HG03139 (cell line): ENCODE data around the gene FBXL17.

Experiments used
- ATAC-seq: cut with Tn5 transposase; IDR thresholded peaks from one replicate; pipeline ENCODE4 v1.9.1; 2021; ENCODE audit not compliant: unreplicated experiment

The FBXL17 gene

DNA sequence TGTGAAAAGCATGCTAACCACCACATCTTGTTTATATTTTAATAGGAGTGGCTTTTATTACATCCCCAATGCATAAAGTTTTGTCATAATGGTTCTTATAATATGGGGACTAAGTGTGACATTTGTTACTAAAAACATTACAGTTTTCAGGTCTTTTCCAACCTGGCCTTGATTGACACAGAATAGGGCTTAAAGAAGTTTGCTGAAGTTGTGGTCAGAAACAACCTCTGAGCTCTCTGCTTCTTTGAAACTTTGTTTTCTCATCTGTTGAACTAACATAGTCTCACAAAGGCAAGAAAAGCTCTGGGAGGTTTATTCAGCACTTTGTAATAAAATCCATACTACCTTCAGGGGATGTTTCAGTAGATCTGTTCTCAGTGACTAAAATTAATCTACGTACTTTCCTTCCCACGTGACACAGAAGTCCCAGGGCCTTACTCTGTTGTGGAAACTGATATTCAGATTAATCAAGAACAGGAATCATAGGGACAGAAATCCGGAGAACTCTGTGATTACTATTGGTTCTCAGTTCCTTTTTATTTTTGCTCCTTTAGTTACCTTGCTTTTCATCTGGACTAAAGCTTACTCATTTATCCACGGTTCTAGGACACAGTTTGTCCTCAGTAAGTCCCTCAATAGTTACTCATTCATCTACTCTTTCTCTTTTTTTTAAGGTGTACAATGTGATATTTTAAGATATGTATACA, 422.2 kb downstream of the FBXL17 start:
- ATAC-seq = no peak

DNA sequence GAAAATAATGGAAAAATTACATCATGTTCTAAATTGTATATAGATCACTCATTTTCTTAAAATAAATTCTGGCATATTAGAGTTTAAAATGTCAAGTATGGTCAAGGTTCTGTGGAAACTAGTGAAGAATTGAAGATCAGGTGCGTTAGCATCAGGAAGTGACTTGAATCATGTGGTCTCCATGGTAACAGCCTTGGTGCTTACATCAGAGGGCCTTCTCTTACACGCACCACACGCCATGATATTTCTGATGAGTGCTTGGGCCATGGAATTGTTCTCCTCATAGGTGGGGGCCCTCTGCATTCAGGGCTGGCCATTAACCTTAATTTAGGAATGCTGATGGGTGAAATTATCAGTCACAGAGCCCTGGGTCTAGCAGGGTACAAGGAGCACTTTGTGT, 423.0 kb downstream of the FBXL17 start:
- ATAC-seq = no peak

DNA sequence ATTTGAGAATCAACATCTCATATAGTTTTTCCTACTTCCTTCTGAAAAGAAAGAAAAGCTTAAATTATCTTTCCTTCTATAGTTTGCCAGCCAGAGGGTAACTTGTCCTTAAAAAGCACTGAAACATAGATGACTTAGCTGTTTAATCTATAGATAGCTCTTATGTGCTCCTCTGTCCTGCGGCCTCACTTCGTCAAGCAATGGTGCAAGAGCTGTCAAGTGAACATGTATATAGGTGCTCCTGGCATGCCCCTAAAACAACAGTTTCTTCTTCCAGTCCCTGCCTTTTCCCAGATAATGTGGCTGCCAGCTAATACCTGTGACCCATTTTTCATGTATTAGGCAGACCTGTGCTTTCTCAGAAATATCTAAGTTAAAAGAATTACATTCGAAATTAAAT, 423.5 kb downstream of the FBXL17 start:
- ATAC-seq = no peak

DNA sequence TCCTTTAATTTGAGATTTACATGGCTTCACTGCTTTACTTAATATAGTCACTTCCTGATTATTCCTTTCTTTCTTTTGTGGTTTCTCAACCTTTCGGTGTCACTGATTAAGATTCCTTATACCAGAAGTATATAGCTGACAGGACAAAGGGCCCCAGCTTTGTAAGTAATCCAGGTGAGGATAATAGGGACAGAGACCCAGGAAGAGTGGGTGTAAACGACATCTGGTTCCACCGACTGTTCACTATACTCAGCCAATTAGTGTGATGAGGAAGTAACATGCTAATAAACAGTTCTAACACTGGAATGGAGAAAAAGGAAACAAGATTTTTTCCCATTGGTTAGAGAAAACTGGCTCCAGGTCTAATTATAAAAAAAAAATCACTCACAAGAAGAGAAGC, 424.8 kb downstream of the FBXL17 start:
- ATAC-seq = no peak

DNA sequence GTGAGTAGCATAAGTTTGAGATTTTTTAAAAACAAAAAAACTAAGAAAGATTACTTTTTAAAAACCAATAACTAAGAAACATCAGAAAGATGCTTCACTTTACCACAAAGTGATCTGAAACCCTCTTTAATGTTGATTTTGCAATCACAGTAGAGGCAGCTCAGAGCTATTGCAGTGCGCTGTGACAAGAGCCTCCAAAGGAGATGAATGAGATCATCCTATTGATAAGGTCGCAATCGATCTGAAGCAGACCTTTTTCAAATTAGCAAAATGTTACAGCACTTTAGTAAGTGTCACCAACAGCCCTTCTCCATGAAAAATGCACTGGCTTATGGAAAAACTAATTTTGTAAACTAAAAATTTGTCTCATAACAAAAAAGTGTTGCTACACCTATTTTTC, 426.6 kb downstream of the FBXL17 start:
- no peak for ATAC-seq

DNA sequence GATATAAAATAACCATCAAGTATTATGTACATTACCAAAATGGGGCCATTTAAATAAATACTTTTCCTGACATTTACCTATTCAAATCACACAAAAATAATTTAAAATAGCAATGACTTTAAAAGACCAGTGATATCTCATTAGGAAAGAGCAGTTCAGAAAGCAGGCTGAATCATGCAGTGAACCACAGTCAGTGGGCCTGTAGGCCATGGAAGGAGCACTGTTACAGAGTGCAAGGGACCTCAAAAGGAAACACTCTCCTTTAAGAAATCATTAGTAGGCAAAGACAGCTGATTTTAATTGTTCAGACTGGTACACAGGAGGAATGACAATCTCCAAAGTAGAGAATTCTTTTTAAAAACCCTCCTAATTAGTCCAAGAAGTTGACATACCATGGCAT, 427.6 kb downstream of the FBXL17 start:
- ATAC-seq = no peak

DNA sequence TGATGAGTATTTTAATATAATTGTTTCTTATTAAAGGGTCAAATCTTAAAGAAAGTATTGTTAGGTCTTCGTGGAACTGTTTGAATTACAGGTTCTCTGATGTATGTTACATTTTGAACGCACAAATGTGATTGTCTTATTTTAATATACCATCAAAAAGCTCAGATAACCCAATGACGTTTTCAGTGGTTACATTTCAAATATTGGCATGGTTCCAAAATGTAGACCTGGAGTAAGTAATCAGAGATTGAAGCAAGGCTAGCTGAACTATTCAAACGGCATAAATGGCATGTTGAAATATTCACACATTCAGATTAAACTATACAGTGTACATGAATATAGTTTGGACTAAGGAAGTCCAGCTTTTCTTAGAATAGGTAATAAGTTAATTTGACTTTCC, 429.4 kb downstream of the FBXL17 start:
- ATAC-seq = no peak

DNA sequence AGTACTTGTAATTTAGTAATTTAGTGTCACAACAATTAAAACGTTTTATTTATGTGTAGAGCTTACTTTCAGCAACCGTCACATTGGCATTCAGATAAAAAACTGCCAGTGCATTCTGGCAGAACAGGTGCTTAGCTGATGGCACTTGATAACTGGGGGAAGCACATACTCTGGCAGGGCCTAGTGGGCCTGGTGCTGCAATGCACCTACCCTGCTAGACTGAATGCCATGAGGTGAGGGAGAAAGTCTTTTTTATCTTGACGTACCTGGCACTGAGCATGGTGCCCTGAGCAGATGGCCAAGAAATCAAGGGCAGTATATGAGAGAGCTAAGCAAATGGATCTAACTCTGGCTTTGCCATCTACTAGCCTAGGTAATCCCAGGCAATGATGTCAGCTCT, 430.6 kb downstream of the FBXL17 start:
- no peak for ATAC-seq

DNA sequence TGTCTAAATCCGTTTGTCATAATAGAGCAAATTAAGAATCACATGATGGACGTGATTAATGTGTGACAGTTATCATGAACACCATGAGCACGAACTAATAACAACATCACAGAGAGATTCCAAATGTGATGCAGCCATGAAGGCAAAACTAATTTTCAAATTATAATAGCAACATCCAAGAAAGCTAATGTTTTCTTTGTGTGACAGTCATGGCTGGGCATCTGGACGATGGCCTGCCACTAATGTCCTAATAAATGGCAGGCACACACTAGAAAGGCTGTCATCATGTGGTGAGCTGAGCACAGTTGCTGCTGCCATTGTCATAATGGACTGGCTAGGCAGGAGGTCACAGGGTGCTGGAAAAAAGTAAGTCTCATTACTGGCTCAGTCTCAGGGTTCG, 431.1 kb downstream of the FBXL17 start:
- no peak for ATAC-seq

DNA sequence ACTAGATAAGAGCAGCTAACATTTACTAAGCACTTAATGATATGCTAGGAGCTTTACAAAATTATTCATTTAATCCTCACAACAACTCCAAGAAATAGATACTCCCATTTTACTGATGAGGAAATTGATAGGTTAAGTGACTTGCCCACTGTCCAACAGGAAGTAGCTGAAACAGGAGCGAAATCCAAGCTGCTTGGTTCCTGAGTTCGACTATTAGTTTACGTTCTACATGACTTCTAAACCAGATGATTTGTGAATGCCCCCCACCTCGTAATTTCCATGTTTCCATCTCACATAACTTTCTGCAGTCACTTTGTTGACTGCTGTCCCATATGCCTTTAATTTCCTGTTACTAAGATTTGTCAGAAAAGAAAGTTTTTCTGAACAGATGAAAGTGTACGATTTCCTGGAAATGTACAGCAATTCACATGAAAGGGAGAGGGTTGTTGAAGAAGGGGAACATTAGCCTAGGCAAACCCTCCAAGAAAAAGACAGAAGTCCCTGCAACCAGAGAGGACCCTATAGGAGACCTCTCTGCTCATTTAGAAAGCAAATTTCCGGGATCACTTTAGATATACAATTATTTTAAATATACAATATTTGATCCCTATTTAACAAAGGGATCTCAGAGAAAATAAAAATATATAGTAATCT, 432.1 kb downstream of the FBXL17 start:
- no peak for ATAC-seq

DNA sequence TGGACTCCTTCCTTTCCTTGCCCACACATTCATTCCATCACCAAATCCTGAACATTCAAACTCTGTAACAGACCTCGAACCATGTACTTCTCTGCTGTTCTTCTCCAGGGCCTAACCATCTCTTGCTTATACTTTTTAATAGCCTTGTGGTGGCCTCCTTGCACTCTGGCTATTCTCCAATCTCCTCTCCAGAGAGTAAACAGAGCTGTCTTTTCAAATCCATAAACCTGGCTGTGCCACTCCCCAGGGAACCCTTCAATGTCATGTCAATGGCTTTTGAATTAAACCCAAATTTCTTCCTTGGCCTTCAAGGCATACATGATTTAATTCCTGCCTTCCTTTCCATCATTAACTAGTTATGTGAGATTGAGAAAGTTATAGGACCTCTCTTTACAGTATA, 433.5 kb downstream of the FBXL17 start:
- ATAC-seq = no peak

DNA sequence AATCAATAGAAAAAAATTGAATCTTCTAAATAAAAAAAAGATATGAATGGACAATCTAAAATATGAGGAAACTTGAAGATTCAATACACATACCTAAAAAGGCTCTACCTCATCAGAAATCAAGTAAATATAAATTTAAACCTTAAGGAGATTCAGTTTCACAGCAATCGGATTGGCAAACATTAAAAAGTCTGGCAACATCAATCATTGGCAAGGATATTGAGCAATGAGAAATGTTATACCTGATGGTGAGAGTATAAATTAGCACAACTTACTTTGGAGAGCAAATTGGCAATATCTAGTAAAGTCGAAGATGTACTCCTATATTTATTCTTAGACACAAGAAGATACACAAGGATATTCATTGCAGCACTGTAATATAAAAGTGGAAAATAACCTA, 436.8 kb downstream of the FBXL17 start:
- no peak for ATAC-seq

DNA sequence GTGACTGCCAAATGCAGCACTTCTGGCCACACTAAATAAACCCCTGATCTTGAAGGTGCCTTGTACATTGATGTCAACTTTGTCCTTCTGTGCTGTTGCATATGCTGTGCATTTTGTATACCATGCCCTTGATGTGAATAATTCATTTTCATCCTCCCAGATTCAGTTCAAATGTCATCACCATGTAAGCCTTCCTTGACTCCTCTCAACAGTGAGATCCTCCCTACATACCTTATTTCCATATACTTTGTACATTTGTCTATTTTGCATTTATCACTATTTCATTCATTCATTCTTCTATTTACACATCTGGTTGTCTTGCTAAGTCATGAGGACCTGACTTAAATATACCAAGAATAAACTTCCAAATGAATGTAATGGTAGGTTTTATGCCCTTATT, 438.0 kb downstream of the FBXL17 start:
- no peak for ATAC-seq

DNA sequence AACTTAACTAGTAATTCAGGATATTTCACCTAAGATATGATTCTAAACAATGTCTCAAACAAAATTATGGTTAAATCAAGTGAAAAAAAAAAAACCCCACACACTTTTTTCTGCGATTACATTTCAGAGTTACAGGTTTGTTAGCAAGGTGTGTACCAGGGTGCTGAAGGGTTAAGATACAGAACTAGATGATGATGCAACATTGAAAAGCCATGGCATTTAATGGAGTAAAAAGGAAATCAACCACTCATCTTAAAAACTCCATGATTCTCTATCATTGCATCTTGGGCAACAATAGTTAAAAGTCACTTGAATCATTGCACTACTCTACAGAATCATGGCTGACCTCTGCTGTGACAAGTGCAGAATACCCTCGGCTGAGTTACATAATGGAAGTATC, 440.9 kb downstream of the FBXL17 start:
- ATAC-seq = no peak

DNA sequence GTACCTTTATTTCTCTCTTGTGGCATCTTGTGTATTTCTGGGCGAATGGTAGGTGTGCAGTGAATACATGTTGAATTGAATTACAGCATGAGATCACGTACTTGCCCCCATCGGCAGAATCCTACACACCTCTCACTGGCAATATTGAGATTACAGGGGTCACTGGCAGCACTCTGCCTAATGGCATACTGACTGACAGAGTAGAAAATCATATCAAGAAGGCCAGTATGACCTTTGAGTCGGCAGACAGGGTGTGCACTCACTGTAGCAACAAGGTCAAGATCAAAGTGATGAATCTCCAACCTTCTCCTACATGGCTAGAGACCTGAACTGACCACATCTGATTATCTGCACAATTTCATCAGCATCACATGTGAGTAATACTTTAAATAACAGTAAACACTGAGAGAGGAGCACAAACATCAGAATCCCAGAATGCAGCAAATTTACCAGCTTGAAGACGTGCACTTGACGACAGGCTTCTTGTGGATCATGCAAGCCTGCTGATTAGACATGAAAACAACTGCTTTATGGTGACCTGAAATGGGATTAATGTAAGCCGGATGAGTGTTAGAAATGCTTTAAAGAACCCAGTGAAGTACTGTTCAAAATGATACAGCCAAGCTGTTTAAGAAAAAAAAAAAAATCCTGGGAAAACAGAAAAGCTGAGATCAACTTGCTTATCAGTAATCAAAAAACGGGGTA, 444.1 kb downstream of the FBXL17 start:
- no peak for ATAC-seq

DNA sequence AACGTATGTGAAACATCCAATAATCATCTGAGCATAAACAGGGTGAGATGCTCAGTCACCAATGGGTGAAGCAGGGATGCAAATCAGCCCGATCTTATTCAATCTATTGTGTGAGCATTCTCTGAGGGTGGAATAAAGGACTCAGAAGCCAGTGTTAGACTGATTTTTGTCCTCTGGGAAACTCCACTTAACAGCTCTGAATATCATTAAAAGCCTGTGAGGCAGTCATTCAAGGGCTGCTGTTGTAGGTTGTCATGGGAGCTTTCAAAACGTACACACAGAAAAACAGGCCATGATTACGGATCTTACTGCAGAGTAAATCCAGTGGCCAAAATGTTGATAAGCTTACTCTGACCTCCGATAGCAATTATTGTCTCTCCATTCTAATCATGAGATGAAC, 444.7 kb downstream of the FBXL17 start:
- no peak for ATAC-seq

DNA sequence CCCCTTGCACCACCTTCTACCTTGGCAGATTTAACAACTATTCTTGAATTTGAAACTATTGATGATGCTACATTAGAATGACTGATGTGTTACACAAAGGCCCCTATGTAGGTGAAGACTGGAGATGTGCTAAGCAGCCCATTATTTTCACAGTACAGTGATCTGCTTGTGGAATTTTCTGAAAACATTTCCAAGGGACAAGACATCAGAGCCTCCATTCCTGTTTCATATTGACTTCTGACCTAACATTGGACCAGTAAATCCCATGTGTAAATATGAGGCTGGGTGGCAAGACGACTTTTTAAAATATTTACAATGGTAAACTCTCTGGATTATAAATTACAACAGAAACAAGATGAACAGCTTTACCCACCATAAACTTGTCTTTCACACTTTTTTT, 445.4 kb downstream of the FBXL17 start:
- no peak for ATAC-seq

DNA sequence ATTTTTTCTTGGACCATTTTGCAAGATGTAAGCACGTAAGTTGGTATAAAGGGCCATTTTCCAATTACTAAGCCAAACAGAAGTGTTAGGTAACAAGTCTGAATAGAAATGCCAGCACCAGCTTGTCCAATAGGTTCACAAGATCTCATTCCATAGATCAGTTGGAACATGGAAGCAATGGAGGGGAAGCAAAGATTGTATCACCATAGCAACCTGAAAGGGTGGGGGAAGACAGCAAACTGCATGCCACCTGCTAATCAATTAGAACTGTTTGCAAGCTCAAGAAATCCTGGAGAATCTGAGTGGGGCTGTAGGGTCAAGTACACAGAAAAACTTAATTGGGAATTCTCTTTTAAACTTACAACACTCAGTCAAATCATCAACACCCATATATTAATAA, 446.3 kb downstream of the FBXL17 start:
- ATAC-seq = no peak

DNA sequence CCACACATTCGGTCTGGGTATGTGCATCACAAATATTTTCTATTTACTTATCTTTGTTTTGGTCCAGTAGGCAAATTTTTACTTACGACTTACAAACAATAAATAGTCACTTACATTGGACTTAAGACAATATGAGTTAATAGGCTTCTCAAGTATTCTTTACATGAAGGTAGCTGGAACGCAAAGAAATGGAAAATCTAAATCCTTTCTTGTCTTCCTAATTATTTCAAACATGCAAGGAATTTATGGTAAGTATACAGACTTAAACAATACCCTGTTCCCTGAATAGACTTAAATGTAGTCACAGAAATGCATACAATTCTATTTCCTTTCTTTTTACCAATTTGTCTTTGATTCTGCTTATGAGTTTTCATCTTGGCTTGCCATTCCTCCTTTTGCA, 448.6 kb downstream of the FBXL17 start:
- ATAC-seq = no peak

DNA sequence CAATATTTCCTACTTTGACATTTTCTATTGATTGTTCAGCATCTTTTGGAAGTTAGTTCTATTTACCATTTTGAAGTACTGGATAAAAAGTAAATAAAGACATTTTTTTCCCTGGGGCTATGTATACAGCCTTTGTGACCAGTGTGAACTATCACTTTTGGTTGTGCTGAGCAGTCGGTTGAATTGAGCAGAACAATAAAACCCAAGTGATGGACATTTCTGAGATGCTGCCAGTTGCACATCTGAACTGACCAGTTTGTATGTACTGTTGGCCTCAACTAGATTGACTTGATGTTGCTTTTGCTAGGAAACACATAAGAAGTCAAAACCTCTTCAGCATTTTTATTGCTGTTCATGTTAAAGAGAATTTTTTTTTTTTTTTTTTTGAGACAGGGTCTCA, 451.0 kb downstream of the FBXL17 start:
- no peak for ATAC-seq

DNA sequence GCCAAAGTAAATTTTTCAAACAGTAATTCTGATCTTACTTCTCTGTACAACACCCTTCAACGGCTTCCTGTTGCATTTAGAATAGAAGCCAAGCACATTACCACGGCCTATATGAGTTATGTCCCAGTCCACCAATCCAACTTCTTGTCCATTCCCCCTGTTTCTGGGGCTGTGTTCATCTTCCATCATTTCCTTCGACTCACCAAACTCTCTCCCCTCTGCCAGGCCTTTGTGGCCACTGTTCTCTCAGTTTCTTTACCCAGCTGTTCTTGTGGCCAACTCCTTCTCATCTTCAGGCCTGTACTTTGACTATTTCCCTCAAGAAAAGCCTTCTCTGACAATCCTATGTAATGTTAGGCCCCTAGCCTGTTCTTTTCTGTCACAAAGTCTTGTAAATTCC, 451.8 kb downstream of the FBXL17 start:
- ATAC-seq = no peak

DNA sequence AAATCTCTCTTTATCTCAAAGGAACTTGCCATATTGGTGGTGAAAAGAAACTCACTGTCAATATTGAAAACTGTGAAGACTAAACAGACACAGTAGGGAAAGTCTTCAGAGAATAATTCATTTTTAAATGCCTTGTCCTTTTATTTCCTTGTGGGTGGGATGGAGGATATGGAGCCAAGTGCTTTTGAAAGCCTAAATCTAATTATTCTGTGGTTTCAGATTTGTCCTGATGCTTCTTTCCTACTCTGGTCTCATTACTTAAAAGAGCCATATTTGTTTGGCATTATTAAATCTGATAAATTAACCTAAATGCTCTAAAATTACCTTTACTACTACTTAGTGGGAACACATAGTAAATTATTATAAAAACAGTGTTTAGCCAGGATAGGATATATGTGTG, 452.8 kb downstream of the FBXL17 start:
- no peak for ATAC-seq
